Measurements from ENCODE around the gene POU2AF1. TPM values are rescaled to one million over a fixed set of nuclear protein-coding genes. Genes with fewer than 3 reads are reported as not detected.
"Not testable (repeated sequence)": the region's sequence is repeated elsewhere in the genome, so short reads cannot be mapped to it uniquely, and the experiment has no call there.

The POU2AF1 gene
- total RNA-seq, 1 donor from 2014 or later, result not detected

GRCh38 chr11:111409915-111410314 is 30.8 kb upstream of the POU2AF1 start:
- no peak for DNase-seq (ENCODE audit: low read depth)

- DNase-seq (ENCODE audit: low read depth), result no peak
Measured at GRCh38 chr11:111408789-111409727, 30.0 kb upstream of the POU2AF1 start.

DNA sequence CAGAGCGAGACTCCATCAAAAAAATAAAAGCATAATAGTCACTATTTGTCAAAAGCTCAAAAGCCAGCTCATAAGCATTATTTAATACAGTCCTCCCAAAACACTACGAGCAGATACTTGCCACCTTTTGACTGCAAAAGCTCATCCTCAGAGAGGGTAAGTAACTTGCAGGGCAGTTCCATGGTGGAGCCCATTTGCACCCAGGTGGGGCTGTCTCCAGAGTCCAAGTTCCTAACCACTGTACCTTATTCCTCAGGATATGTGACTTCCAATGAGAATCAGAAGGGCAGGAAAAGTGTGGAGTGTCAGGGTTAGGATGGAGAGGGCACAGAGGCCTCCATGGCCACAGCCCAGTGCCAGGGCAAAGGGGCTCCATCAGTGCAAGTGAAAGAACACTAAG is 28.6 kb upstream of the POU2AF1 start:
- DNase-seq (ENCODE audit: low read depth), result no peak

DNA sequence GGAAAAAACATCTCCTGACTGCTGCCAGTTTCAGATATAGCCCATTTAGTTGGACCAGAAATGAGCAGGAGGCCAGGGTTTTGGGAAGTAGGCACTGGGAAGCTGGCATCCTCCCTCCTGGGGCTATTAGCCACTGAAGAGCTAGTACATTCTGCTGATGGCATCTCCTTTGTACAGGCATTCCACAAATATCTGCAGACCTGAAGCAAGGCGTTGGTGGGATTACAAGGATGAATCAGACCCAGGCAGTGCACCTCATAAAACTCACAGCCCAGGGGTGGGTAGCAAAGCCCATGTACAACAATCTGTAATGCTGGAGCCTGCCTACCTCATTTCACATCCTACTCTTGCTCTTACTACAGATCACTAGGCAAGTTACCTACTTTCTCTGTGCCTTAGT is 27.5 kb upstream of the POU2AF1 start:
- no peak for DNase-seq (ENCODE audit: low read depth)

GRCh38 chr11:111406091-111406490 is 27.0 kb upstream of the POU2AF1 start:
- DNase-seq (ENCODE audit: low read depth), result no peak

DNA sequence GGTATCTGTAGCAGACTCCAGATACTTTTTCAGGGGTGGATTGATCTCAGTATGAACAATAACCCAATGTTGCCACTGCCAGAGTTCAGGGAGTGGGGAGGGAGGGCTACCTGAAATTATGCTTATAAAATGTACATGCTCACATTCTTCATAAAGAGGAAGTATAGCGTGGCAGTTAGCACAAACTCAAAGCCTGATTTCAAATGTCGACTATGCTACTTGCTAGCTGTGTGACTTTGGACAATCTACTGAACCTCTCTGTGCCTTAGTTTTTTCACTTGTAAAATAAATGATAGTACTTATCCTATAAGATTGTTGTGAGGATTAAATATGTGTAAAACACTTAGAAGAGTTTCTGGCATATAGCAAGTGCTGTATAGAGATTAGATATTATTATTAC is 26.5 kb upstream of the POU2AF1 start:
- no peak for DNase-seq (ENCODE audit: low read depth)

DNA sequence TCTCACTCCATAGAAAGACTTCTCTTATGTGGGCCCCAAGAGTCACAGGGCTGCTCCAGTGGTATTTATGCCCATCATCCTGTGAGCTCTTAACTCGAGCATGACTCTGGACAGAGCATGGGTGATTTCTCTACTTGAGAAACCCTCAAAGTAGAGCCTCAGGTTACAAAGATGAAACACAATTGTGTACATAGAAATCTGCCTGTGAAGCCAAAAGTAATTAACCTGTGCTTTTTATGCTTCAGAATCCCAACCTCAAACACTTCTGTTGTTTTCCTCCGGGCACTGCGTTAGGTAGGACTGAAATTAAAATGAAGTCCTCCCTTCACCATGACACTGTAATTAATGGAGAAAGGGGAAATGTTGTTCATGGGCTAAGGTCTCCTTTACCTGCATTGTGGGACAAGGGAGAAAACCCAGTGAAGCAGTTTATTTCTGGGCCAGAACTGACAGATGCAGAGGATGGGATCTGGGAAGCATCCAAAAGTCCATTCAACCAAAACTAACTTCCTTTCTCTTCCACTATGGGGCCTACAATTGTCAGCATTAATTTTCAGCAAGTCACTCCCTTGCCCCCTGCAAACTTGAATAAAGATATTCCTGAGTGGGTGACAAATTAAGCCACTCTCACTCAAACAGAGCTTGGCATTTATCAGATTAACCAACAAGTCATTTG is 24.1 kb upstream of the POU2AF1 start:
- no peak for DNase-seq (ENCODE audit: low read depth)

DNA sequence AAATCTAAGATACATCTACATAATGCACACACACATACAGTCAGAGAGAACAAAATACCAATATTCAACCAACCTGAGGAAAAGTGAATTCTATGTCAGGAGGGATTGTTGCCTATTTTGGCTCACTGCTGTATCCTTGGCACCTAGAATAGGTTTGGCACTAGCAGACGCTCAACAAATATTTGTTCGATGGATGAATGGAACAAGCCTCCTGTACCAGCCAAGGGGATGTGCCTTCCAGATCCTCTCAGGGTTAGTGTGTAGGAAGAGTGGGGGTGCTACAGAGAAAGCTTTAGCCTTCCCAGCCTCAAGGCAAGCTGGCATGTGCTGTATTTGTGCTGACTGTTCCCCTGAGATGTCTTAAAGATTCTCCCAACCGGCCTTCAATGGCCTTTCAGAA is 23.3 kb upstream of the POU2AF1 start:
- DNase-seq (ENCODE audit: low read depth), result no peak

DNA sequence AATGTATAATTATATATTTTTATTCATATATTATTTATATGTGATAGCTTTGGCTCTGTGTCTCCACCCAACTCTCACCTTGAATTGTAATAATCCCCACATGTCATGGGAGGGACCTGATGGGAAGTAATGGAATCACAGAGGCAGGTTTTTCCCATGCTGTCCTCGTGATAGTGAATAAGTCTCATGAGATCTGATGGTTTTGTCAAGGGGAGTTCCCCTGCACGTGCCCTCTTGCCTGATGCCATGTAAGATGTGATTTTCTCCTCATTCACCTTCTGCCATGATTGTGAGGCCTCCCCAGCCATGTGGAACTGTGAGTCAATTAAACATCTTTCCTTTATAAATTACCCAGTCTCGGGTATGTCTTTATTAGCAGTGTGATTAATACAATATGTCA is 22.9 kb upstream of the POU2AF1 start:
- DNase-seq (ENCODE audit: low read depth), result not testable (repeated sequence)

DNA sequence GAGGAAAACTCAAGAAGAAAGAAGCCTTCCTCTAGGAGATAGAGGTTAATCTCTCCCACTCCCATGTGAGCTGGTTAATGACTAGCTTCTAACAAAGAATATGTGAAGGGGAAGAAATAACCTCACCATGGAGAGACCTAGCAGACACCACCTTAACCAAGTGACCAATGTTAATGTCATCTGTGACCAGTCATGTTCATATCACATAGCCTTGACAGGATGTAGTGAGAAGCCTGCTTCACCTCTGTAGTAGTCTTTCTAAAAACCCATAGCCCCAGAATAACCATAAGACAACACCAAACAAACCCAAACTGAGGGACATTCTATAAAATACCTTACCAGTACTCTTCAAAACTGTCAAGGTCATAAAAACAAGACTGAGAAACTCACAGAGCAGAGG is 21.5 kb upstream of the POU2AF1 start:
- no peak for DNase-seq (ENCODE audit: low read depth)

DNA sequence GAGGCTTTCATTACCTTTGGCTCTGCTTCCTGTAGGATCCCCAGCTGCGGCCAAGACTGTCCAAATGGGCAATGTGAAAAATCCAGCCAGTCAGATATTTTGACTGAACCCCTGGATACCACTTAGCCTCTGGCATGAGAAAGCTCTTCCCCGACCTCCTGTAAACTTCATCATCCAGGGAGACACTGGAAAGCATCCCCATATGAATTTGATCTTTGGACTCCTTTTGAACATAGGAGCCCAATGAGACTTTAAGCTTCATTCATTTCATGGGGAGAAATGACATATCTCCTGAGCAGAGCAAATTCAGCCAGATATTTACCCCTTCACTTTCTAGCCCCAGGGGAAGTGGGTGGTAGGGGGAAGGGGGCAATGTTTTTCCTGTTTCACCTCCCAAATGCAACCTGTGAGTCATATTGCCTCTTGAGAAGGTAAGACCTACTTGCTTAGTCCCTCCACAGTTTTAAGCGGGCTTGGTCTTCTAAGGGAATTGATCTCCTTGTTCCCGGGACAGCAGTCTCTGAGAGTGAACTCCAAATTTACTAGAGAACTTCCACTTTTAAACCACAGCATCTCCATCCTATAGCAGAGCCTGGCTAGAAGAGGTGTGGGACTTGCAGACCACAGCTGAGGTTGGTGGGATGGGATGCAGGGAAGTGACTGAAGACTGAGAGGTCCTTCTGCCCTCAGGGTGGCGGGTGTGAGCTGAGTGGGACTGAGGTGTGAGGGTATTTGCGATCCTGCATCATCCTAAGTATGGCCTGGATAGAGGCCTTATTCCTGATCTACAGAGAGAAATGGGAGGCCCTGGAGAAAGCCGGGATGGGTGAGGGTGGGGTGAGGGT is 20.3 kb upstream of the POU2AF1 start:
- DNase-seq (ENCODE audit: low read depth), result no peak

GRCh38 chr11:111397034-111397433 is 18.0 kb upstream of the POU2AF1 start:
- DNase-seq (ENCODE audit: low read depth), result no peak

- DNase-seq (ENCODE audit: low read depth), result no peak
Measured at GRCh38 chr11:111395749-111396148, 16.7 kb upstream of the POU2AF1 start.

GRCh38 chr11:111395081-111395480 is 16.0 kb upstream of the POU2AF1 start:
- DNase-seq (ENCODE audit: low read depth), result no peak

DNA sequence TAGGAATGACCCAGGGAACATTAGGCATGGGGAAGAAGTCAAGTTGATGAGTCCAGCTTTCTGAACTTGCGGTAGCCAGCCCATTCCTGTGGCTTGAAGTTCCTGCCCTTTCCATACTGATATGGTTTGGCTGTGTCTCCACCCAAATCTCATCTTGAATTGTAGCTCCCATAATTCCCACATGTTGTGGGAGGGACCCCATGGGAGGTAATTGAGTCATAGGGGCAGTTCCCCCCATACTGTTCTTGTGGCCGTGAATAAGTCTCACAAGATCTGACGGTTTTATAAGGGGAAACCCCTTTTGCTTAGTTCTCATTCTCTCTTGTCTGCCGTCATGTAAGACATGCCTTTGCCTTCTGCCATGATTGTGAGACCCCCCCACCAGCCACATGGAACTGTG is 15.1 kb upstream of the POU2AF1 start:
- not testable (repeated sequence) for DNase-seq (ENCODE audit: low read depth)

DNA sequence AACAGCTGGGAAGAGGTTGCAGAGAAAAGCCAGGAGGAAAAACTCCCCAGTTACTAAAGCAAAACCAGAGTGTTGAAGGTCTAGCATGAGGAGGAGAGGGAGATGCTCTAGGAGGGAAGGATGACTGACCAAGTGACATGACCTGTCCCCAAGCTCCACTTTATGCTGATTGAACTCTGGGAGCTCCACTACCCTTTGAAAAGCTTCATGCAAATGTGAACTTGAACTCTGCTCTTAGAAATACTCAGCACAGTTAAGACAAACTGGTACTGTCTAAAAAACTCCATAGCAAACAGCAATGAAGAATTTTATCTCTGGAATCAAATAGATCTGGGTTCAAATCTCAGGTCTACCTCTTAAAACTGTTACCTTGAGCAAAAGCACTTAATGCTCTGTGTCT is 14.5 kb upstream of the POU2AF1 start:
- no peak for DNase-seq (ENCODE audit: low read depth)

DNA sequence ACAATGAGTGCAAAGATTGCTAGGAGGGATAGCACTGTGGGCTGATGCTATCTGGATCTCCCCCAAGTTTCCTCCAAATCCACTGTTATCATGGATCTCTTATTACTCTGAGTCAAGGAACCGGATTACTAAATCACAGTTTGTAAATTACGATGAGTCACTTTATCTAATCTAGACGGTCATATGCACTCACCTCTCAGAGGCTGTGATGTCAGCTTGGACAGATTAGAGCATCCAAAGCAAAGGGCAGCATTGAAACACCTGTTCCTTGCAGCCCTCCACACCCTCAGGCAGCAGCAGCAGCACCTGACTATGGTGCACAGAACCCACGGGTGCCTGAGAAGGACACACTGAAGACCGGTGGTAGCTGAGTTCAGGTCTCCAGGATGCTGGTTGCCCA is 14.0 kb upstream of the POU2AF1 start:
- DNase-seq (ENCODE audit: low read depth), result no peak

GRCh38 chr11:111392552-111392951 is 13.5 kb upstream of the POU2AF1 start:
- DNase-seq (ENCODE audit: low read depth), result no peak

- no peak for DNase-seq (ENCODE audit: low read depth)
Measured at GRCh38 chr11:111391328-111392124, 12.5 kb upstream of the POU2AF1 start.

DNA sequence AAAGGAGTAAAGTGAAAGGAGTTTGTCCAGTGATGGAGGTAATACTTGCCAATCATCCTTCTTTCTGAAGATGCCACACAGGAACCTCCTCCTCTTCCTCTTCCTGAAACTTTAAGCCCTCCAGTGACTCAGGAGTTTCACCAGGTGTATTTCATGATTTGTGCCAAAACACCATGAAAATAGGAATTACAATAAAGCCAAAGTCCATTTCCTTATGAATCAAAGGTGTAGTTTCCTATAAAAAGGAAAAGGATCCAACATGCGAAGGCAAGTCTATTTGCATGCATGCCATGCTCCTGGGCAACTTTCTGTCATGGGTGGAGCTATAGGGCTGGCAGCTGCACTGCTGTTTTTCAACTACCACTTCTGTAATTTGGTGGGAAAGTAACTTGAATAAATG is 9.8 kb upstream of the POU2AF1 start:
- no peak for DNase-seq (ENCODE audit: low read depth)

- DNase-seq (ENCODE audit: low read depth), result peak; percentile 25
Measured at GRCh38 chr11:111388420-111388819, 9.3 kb upstream of the POU2AF1 start.

Measured in renal cortical epithelial cell (primary cell).